ENCODE results near the gene AKAP6. TPM values are rescaled to one million over a fixed set of nuclear protein-coding genes. Genes with fewer than 3 reads are reported as not detected.
A peak's percentile ranks its signal among the peaks of the same experiment; 100 is the strongest.

The AKAP6 gene
- total RNA-seq, 4 donors from 2014 or later = 1.1 to 16.0 (median 6.0) TPM

- DNase-seq = no peak
- WGBS, 2 donors = 39 to 53% methylated on average over 3 to 4 of the region's 4 CpGs
- H3K27me3 ChIP-seq = no peaks in the 10 kb centered on the region
- H3K4me1 ChIP-seq = peaks cover 0 to 24% (median 5%) of the 10 kb centered on the region in 3 donors
- intact Hi-C loops (cut with DNase I) = no loop called here
- H3K27ac ChIP-seq = peak overlapping the region in 2 of 4 donors; percentile 23 to 24
- H3K36me3 ChIP-seq = no peaks in the 10 kb centered on the region
- H3K9me3 ChIP-seq = no peaks in the 10 kb centered on the region
- H3K4me3 ChIP-seq = no peak overlapping the region
- TF ChIP-seq CTCF (IDR thresholded peaks at IDR 0.05) = no peak
These were observed 1.4 kb downstream of the AKAP6 start for GRCh38 chr14:32330351-32331111.

GRCh38 chr14:32331206-32331605 lies 2.1 kb downstream of the AKAP6 start:
- peak overlapping the region in 2 of 4 donors; percentile 23 to 24 for H3K27ac ChIP-seq
- TF ChIP-seq POLR2A (IDR thresholded peaks at IDR 0.05) (no peak), CTCF (IDR thresholded peaks at IDR 0.05) (no peak)
- H3K36me3 ChIP-seq = no peaks in the 10 kb centered on the region
- intact Hi-C loops (cut with DNase I) = no loop called here
- H3K4me3 ChIP-seq = no peak overlapping the region
- no peaks in the 10 kb centered on the region for H3K27me3 ChIP-seq
- WGBS, 2 donors = 44 to 49% methylated on average over 5 of the region's 5 CpGs
- peaks cover 0 to 24% (median 5%) of the 10 kb centered on the region in 3 donors for H3K4me1 ChIP-seq
- H3K9me3 ChIP-seq = no peaks in the 10 kb centered on the region
- no peak for DNase-seq

DNA sequence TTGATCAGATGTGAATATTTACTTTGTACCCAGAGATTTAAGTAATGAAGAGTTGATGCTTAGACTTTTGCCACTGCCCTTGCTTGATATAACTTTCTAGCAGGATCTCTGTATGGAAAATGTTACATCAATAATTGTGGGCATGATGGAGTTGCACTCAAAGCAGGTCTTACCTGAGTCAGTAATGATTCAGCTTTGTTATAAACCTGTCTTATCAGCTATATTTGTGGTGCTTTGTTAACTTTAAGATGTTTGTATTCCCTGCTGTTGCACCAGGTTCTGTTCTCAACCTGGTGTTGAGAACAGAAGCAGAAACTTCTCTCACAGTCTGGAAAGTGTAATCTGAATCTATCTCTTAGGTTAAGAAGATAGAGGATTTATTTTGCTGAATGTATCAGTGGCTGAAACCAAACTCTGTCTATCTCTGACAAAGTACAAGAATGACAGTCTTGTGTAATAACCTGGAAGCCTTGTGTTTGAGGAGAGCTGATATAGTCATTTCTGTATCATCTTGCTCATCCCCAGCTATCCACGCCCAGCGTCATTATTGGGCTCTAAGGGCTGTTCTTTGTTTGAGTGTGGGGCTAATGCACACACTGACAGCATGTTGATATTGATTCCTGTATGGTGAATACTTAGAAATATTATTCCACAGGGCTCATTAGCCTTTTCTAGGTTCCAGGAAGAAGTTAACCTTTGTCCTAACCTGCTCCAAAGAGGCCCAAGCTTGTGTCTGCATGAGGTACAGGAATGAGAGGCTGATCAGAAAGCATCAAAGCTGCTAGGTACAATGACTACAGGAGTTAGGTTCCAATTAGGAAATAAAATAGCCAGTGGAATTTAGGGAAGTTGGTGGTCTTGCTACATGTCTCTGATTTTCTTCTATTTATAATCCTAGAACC lies 3.6 kb downstream of the AKAP6 start:
- no peak overlapping the region for H3K4me3 ChIP-seq
- peaks cover 0 to 24% (median 5%) of the 10 kb centered on the region in 3 donors for H3K4me1 ChIP-seq
- TF ChIP-seq CTCF (IDR thresholded peaks at IDR 0.05) (no peak), POLR2A (IDR thresholded peaks at IDR 0.05) (no peak)
- no peaks in the 10 kb centered on the region for H3K27me3 ChIP-seq
- 52 to 67% methylated on average over 2 of the region's 2 CpGs for WGBS, 2 donors
- H3K9me3 ChIP-seq = no peaks in the 10 kb centered on the region
- no peak for DNase-seq
- H3K36me3 ChIP-seq = no peaks in the 10 kb centered on the region
- peak overlapping the region in 1 of 4 donors; percentile 0 for H3K27ac ChIP-seq
- intact Hi-C loops (cut with DNase I) = no loop called here

DNA sequence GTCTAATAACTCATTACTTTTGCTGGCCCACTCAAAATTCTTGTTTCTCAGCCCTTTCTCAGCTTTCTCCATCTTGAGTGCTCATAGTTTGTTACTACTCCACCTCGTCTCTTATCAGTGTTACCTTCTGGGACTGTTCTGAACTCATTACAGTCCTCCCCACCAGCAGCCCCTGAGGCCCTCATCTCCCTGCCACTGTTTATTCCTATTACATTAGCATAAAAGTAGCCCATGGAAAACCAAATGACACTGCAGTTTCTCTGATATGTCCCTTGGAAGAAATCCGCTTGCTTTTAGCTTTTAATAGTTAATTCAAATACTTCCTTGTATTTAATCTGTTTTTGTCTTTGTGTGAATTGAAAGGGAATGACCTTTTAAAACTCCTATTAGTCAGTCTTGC lies 7.6 kb downstream of the AKAP6 start:
- no peaks in the 10 kb centered on the region for H3K27me3 ChIP-seq
- intact Hi-C loops (cut with DNase I) = no loop called here
- H3K27ac ChIP-seq = no peak overlapping the region
- H3K9me3 ChIP-seq = no peaks in the 10 kb centered on the region
- no peak for DNase-seq
- H3K4me1 ChIP-seq = peaks cover 0 to 9% (median 0%) of the 10 kb centered on the region in 3 donors
- WGBS, 2 donors = 85 to 93% methylated on average over 2 of the region's 2 CpGs
- no peak overlapping the region for H3K4me3 ChIP-seq
- TF ChIP-seq CTCF (IDR thresholded peaks at IDR 0.05) (no peak), POLR2A (IDR thresholded peaks at IDR 0.05) (no peak)
- H3K36me3 ChIP-seq = no peaks in the 10 kb centered on the region

- Histone ChIP-seq H3K9me3 (no peaks in the 10 kb centered on the region), H3K27ac (no peak overlapping the region), H3K27me3 (no peaks in the 10 kb centered on the region), H3K36me3 (no peaks in the 10 kb centered on the region), H3K4me1 (peaks cover 0 to 12% (median 3%) of the 10 kb centered on the region in 3 donors), H3K4me3 (no peak overlapping the region)
- 62 to 91% methylated on average over 1 of the region's 1 CpG for WGBS, 2 donors
- intact Hi-C loops (cut with DNase I) = no loop called here
- TF ChIP-seq POLR2A (IDR thresholded peaks at IDR 0.05) (no peak), CTCF (IDR thresholded peaks at IDR 0.05) (no peak)
- DNase-seq = no peak
These were observed 8.7 kb downstream of the AKAP6 start for GRCh38 chr14:32337759-32338158.
